ENCODE results near the gene IFIT3. TPM values are rescaled to one million over a fixed set of nuclear protein-coding genes. Genes with fewer than 3 reads are reported as not detected.

IFIT3 gene
- 0.71 and 0.93 TPM in 2 replicates for total RNA-seq

GRCh38 chr10:89327803-89328441 is at the start of gene IFIT3:
Gene IFIT3, plus strand, starts transcription at chr10:89327997. Its CDS starts 77 bp downstream, at chr10:89328074.

GRCh38 chr10:89301721-89302445 is 25.9 kb upstream of the IFIT3 start, which contains the start of gene IFIT2:
Gene IFIT2, plus strand, starts transcription at chr10:89302046. Its CDS starts 78 bp downstream, at chr10:89302124.

GRCh38 chr10:89377705-89378637 is 50.2 kb downstream of the IFIT3 start, which contains the start of gene IFIT1B:
Gene IFIT1B, plus strand, starts transcription at chr10:89378056. Its CDS starts 80 bp downstream, at chr10:89378136.

Other genes starting within 250 kb of the IFIT3 start
- 0.33 TPM in 1 of 2 replicates, not detected in the other for gene CH25H, start 120.7 kb upstream of the IFIT3 start, total RNA-seq
- gene LIPA, start 76.2 kb upstream of the IFIT3 start, total RNA-seq, result 33.5 and 37.3 TPM in 2 replicates
- gene IFIT2, start 26.0 kb upstream of the IFIT3 start, total RNA-seq, result 0.19 and 0.28 TPM in 2 replicates
- gene IFIT1B, start 50.1 kb downstream of the IFIT3 start, total RNA-seq, result not detected in 2 replicates
- 0.14 and 0.42 TPM in 2 replicates for gene IFIT1, start 64.6 kb downstream of the IFIT3 start, total RNA-seq
- 3.7 and 3.9 TPM in 2 replicates for gene IFIT5, start 86.6 kb downstream of the IFIT3 start, total RNA-seq
- 0.07 TPM in 1 of 2 replicates, not detected in the other for gene SLC16A12, start 207.6 kb downstream of the IFIT3 start, total RNA-seq